Posterior vena cava (tissue), 2 donors: ENCODE results near the gene SEL1L. TPM values are rescaled to one million over a fixed set of nuclear protein-coding genes. Genes with fewer than 3 reads are reported as not detected.
"Not testable (repeated sequence)": the region's sequence is repeated elsewhere in the genome, so short reads cannot be mapped to it uniquely, and the experiment has no call there.

Experiments
- DNase-seq: peaks from one replicate; pipeline ENCODE4 v3.0.0-alpha.2; 2020; ENCODE audit warnings: low spot score
- intact Hi-C, 2 donors: fragments of 100-400 bp; cut with DNase I; formaldehyde crosslinking; loops; one replicate each; pipeline versions ENCODE4 v1.14.1 to v1.14.2; 2022 to 2023
- total RNA-seq, 2 donors: library from RNA; stranded (reverse); fragmentation: NEBNext Ultra II Directional; extraction: Animal tissue kit (Norgen Biotek cat#: 25700); gene quantifications; one replicate each; pipeline ENCODE4 v1.2.1, GENCODE V29; 2021
- donor health status: DM: yes; HTN: yes; CAD: no.
- donor health status: DM: yes; HTN: yes; CAD: no.

Gene SEL1L
- total RNA-seq, 2 donors from 2014 or later = 97.5 to 103 TPM

- no peak for DNase-seq
- intact Hi-C loops = no loop called here
These were observed 939 bp upstream of the SEL1L start for GRCh38 chr14:81534510-81535074.

DNA sequence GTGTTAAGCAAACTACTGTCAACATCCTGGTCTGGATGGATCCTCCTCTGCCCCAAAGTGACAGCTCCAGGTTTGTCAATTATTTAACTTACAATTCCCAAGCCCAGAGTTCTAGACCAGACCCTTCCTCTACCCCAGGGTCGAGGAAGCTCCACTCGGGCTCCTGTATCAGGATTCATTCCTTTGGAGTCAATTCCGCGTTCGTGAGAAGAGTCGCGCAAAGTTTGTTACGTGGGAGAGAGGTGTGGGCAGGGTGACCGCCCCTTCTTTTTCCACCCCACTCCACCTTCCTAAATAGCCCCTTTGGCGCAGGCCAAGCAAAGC is 479 bp downstream of the SEL1L start:
- no peak for DNase-seq
- intact Hi-C loops = no loop called here

DNA sequence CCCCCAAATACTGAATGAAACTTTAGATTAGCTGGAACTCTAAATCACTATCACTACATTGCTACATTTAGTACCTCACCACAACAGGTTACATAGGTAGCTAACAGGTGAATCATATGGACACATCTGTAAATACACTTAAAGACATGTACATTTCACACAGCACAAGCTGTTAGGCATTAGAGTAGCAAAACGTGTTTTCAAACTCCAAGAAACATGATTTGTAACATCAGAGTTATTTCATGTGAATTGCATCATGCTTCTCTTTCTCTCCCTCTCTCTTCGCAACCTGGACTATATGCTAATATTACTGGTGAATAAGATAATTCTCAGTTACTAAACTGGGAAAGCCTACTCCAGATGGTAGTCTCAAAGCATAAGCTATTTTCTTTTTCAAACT is 4.3 kb downstream of the SEL1L start:
- intact Hi-C loops = no loop called here

DNA sequence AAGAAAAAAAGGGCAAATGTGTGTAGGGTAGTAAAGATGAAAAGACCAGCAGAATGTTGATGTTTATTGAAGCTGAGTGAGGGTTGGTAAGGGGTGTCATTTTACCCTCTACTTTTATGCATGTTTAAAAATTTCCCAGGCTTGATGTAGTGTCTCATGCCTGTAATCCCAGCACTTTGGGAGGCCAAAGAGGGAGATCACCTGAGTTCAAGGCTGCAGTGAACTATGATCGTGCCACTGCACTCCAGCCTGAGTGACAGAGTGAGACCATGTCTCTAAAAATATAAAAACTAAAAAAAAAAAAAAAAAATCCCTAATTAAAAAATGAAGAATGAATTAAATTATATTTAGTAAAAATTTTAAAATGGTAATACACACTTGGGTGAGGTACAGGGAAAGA is 8.5 kb downstream of the SEL1L start:
- intact Hi-C loops = no loop called here
- no peak for DNase-seq

More for the DNA sequence above, 4.3 kb downstream of the SEL1L start:
- no peak for DNase-seq

DNA sequence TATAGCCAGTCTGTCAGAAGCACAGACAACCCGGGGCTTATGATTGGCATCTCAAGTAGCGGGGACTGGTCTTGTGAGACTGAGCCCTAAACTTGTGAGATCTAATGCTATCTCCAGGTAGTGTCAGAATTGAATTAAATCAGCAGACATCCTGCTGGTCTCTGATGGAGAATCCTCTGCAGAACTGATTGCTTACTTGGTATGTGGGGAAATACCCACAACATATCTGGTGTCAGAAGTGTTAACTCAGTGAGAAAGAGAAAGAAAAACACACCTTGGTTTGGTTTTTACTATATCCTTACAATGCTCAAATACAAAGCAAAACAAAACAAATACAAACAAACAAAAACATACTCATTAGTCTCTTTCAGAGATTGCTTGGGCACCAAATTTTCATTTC is 10.0 kb downstream of the SEL1L start:
- no peak for DNase-seq
- intact Hi-C loops = no loop called here

DNA sequence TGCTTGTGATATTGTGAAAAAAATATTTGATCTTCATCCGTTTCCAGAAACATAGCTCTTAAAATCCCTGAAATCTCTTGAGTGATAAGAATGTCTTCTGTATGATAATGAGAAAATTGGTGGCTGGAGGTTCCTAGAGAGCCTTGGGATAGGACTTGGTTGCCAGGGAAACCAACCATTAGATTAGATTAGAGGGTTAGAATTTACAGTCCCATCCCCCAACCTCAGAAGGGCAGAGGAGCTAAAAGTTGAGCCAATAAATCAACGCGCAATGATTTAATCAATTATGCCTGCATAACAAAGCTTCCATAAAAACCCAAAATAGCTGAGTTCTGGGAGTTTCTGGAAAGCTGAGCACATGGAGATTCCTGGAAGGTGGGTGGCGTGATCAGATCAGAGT is 10.6 kb downstream of the SEL1L start:
- DNase-seq = no peak
- intact Hi-C loops = no loop called here

GRCh38 chr14:81521356-81521755 is 12.3 kb downstream of the SEL1L start:
- no peak for DNase-seq
- intact Hi-C loops = no loop called here

DNA sequence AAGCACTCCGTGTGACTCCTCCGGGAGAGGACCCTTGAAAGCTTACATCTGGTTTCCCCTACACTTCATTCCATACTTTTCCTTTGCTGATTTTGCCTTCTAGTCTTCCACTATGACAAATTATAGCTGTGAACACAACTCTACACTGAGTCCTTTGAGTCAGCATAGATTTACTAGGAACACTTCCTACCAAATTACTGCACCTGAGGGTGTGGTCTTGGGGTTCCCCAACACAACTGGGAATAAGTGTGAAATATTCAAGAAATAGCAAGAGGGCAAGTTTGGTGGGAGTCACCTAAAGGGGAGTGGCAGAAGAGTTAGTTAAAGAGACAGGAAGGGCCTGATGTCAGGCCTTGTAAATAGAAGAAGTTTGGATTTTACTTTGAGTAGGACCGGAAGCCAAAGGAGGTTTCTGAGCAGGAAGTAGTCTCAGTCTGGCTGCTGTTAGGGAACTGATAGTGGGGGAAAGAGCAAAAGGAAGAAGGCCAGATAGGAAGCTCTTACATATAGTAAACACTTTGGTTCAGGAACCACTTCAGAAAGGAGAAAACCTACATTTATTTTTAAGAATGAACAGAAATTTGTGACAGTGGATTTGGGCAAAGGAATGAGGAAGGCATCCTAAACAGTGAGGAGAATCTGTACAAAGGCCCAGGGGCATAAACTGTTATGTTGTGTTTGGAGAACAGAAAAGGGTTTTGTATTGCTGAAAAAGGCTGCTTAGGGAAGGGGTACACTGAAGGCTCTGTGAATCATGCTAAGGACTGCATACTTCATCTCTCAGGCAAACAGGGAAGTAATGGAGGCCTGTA is 14.2 kb downstream of the SEL1L start:
- no peak for DNase-seq
- intact Hi-C loops = no loop called here

DNA sequence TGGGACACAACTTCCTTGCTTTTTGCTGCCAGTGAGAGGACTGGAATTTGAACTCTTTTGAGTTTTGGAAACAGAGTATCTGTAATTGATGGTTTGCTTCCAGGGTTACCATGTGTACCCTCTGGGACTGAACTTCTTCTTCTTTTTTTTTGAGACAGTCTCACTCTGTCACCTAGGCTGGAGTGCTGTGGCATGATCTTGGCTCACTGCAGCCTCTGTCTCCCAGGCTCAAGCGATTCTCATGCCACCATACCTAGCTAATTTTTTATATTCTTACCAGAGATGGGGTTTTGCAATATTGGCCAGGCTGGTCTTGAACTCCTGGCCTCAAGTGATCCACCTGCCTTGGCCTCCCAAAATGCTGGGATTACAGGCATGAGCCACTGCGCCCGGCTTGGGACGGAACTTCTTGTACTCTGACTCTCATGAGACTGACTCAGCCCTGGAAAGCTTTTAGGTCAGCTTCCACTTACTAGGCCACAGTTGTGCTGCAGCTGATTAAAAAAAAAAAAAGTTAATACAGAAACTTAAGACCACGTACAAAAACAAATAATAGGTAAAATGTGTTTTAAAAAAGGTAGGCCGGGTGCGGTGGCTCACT is 15.8 kb downstream of the SEL1L start:
- intact Hi-C loops = no loop called here
- DNase-seq = peak; percentile 85

DNA sequence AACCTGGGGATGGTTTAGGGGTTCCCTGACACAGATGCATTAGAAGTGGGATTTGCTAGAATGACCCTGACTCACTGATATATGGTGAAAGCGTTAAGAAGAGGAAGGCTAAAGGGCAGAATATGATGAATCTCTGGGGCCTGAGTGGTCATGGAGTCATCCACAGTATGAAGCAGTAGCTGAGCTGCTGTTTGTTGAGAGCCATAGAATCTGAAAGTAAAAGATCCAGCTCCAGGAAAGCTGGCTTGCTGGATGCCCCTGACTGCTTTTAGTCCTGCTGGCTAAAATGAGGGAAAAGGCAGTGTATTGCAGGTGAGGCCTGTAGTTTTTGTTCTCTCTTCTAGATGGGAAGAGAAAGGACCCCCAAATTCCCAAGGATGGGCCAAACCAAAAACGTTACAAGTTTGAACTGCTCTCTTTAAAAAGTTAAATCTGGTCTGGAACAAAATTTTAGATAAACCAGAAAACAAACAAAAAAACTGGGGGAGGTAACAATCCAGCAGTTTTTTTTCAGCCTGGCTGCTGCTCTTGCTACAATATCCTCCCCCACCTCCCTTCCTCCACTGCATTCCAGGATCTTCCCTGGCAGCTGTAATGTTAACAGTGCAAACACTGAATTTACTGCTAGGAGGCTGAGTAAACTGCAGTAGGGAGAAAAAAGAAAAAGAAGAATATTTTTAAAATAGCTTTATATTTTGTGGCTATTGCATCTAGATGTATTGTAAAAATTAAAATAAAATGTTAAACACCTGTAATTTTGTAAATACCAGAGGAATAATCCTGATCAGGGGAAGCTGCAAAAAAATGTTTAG is 16.5 kb downstream of the SEL1L start:
- DNase-seq = no peak
- intact Hi-C loops = no loop called here

- DNase-seq, intact Hi-C loops: not testable (repeated sequence)
These were observed 17.7 kb downstream of the SEL1L start for GRCh38 chr14:81515927-81516326.

GRCh38 chr14:81512826-81513225 is 20.8 kb downstream of the SEL1L start:
- intact Hi-C loops, DNase-seq: not testable (repeated sequence)

- intact Hi-C loops = no loop called here
- DNase-seq = no peak
These were observed 22.3 kb downstream of the SEL1L start for GRCh38 chr14:81511111-81511904.

DNA sequence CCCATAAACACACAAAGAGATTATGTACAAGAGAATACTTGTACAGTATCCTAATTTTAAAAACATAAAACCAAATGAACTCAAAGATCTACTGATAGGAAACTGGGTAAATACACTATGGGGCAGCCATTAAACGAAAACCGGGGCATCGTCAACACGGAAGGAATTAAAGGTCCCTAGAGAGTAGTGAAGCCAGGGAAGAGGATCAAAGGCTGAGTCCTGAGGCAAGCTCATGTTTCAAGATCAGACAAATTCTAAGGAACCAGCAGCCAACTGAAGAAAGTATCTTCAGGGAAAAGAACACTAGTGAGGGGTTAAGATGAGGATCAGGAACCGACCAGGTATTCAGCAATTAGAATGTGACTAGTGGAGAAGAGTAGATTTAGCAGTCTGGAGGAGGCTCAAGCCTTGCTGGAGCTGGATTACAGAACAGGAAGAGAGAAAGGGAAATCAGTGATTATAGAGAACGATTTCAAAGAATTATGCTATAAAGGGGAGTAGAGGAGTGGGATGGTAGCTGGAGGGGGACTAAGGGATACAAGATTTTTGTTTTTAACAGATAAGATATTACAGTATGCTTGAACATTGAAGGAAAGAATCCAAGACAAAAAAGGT is 23.7 kb downstream of the SEL1L start:
- no peak for DNase-seq
- intact Hi-C loops = no loop called here

GRCh38 chr14:81509321-81509720 is 24.3 kb downstream of the SEL1L start:
- DNase-seq = no peak
- intact Hi-C loops = no loop called here

- DNase-seq = no peak
- intact Hi-C loops = no loop called here
These were observed 27.2 kb downstream of the SEL1L start for GRCh38 chr14:81506487-81506886.

GRCh38 chr14:81504864-81505263 is 28.8 kb downstream of the SEL1L start:
- intact Hi-C loops = no loop called here
- no peak for DNase-seq

DNA sequence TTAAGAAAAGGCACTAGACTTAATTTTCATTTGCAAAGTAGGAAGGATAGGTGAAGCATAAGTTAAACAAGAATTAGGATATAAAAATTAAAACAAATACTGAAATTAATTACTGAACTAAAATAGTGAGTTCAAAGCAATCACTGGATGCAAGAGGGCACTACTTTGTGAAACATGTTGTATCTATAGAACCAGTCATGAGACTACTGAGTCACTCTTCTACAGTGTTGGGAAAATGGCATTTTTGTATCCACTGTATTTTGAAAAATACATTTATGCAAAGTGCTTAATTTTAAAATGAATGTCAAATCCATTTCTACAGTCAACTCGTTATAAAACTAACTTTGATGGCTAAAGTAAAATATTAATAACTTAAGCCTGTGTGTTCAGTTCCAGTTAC is 47.9 kb downstream of the SEL1L start:
- no peak for DNase-seq
- intact Hi-C loops = no loop called here

- DNase-seq = no peak
- intact Hi-C loops = no loop called here
These were observed 48.3 kb downstream of the SEL1L start for GRCh38 chr14:81485372-81485771.
